Skeletal muscle satellite cell (primary cell): Measurements from ENCODE around the gene MOB4. TPM values are rescaled to one million over a fixed set of nuclear protein-coding genes. Genes with fewer than 3 reads are reported as not detected.

Experiments used
- H3K27me3 ChIP-seq: 2 replicates; pipeline ENCODE4 v1.7.0; 2013; ENCODE audit warnings: low read length; ENCODE audit not compliant: control insufficient read depth, insufficient read depth
- H3K36me3 ChIP-seq: 2 replicates; pipeline ENCODE4 v1.7.0; 2013; ENCODE audit warnings: mild to moderate bottlenecking, control low read depth, low read length; ENCODE audit not compliant: insufficient read depth
- H3K4me1 ChIP-seq: 2 replicates; pipeline ENCODE4 v1.7.0; 2013; ENCODE audit warnings: low read length; ENCODE audit not compliant: control insufficient read depth, insufficient read depth
- H3K4me2 ChIP-seq: 2 replicates; pipeline ENCODE4 v1.7.0; 2013; ENCODE audit warnings: mild to moderate bottlenecking, low read length
- H3K4me3 ChIP-seq: 2 replicates; pipeline ENCODE4 v1.7.0; 2013; ENCODE audit warnings: low read length
- H3K9ac ChIP-seq: 2 replicates; pipeline ENCODE4 v1.7.0; 2013; ENCODE audit warnings: mild to moderate bottlenecking, low read depth, low read length, moderate library complexity
- H3K9me3 ChIP-seq: replicated peaks from 2 replicates; pipeline ENCODE4 v1.7.0; 2013; ENCODE audit warnings: mild to moderate bottlenecking, control low read depth, low read length
- small RNA-seq: library from RNA; depleted of rRNA; stranded (forward); fragments of <200 nt; gene quantifications from one replicate; pipeline ENCODE3, GENCODE V24; 2012

MOB4 gene

DNA sequence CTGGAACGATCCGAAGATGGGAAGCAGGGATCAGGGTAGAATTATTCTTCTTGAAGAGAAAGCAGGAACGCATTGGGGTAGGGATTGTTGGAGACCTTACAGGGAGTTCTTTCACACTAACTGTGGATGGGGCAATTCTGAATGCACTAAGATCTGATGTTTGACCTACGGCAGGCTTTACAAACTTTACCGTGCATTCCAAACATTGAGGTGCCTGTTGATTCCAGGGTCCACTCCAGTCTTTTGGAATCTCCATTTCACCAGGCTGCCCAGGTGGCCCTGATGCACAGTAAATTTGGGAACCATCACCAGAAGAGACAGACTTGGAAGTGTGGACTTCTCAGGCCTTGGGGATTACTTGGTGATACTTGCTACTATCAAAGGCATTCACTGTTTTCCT, 82.6 kb downstream of the MOB4 start:
- no peaks in the 10 kb centered on the region for H3K4me1 ChIP-seq
- H3K4me2 ChIP-seq, result no peak overlapping the region
- no peaks in the 10 kb centered on the region for H3K9me3 ChIP-seq
- H3K27me3 ChIP-seq, result no peaks in the 10 kb centered on the region
- no peak overlapping the region for H3K4me3 ChIP-seq
- H3K9ac ChIP-seq, result no peak overlapping the region
- no peaks in the 10 kb centered on the region for H3K36me3 ChIP-seq

DNA sequence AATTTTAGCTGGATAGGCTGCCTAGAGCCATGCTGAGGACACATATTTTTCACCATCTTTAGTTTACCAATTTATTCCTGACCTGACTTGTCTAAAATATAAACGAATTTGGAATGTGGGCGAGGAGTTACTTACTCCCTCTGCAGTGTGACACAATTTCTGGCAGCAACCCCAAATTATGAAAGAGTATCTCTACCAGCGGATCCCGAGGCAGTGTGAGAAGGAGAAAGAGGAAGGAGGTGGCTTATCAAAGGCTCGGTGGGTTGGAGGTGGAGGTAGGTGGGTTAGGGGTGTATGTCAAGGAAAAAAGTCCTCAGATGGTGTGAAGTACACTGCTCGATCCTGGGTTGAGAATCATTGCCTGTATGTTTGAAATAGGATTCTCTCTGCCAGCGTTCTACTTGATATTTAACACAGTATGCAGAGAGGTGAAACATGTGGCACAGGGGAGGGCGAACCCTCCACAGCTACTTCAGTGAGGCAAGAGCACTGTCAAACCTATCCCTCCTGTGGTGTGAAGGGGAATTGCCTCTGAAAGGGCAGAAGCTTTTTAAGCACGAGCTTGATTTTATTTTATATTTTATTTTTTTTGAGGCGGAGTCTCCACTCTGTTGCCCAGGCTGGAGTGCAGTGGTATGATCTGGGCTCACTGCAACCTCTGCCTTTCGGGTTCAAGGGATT, 83.6 kb downstream of the MOB4 start:
- H3K27me3 ChIP-seq, result no peaks in the 10 kb centered on the region
- H3K36me3 ChIP-seq, result no peaks in the 10 kb centered on the region
- no peaks in the 10 kb centered on the region for H3K4me1 ChIP-seq
- H3K4me2 ChIP-seq, result no peak overlapping the region
- H3K4me3 ChIP-seq, result no peak overlapping the region
- H3K9me3 ChIP-seq, result no peaks in the 10 kb centered on the region
- H3K9ac ChIP-seq, result no peak overlapping the region

DNA sequence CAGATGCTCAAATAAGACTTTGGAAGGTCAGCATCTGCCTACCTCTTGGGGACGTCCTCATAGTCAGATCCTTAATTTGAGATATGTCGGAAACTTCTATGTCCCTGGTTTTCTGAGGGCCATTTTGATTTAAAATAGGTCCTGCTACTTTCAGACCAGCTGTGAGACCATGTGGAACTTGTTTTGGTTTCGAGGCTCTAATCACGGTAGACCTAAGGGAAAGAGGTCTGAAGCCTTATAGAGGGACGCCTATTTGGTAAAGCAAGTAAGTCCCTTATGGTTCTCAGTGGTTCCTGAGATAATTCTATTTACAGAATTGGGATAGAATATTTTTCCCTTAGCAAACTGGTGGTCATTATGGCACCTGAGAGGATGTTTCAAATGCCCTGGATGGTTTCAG, 84.4 kb downstream of the MOB4 start:
- Histone ChIP-seq H3K9me3 (no peaks in the 10 kb centered on the region), H3K36me3 (no peaks in the 10 kb centered on the region), H3K27me3 (no peaks in the 10 kb centered on the region), H3K4me2 (no peak overlapping the region), H3K4me3 (no peak overlapping the region), H3K9ac (no peak overlapping the region), H3K4me1 (no peaks in the 10 kb centered on the region)

DNA sequence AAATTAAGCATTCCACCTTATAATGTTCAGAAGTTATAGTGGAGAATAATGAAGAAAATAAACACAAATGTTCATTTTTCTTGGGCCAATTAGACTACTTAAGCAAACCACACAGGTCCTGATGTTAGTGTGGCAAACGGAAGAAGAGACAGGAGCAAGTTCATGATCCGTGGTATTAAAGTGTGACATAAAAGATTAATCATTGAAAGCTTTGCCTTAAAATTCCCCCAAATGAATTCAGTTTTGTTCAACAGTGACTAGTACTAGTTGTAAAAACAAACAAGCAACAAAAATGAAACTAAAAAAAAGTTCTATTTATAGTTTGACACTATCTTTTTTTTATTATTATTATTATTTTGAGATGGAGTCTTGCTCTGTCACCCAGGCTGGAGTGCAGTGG, 85.9 kb downstream of the MOB4 start:
- Histone ChIP-seq H3K27me3 (no peaks in the 10 kb centered on the region), H3K4me1 (no peaks in the 10 kb centered on the region), H3K4me3 (no peak overlapping the region), H3K36me3 (no peaks in the 10 kb centered on the region), H3K9me3 (no peaks in the 10 kb centered on the region), H3K9ac (no peak overlapping the region), H3K4me2 (no peak overlapping the region)

Small RNA genes lying within 50 kb of the gene (small RNA-seq; reads per million reads assigned to genes)
- gene AC020550.1, result not detected
